Kidney (tissue), 14 donors: ENCODE results near the gene CDK5RAP2. TPM values are rescaled to one million over a fixed set of nuclear protein-coding genes. Genes with fewer than 3 reads are reported as not detected.

Experiments
- DNase-seq, 5 donors: peaks; one replicate each; pipeline ENCODE4 v3.0.0-alpha.2; 2013 to 2020
- FAIRE-seq: peaks from 2 replicates; lab custom pipeline; 2012; peaks lifted over from hg19 to GRCh38; lab: Jason Lieb, UNC
- H3K27ac ChIP-seq, 2 donors: one replicate each; pipeline ENCODE4 v1.7.0; 2013; ENCODE audit warnings: low read depth in 2 of 2, low read length in 2 of 2, inconsistent platforms in 1 of 2
- H3K27me3 ChIP-seq: one replicate; pipeline ENCODE4 v1.7.1; 2013; ENCODE audit warnings: low read length, inconsistent platforms; ENCODE audit not compliant: control insufficient read depth, insufficient read depth
- H3K36me3 ChIP-seq, 3 donors: one replicate each; pipeline versions ENCODE4 v1.7.0 to v1.7.1; 2013; ENCODE audit warnings: low read length in 3 of 3, control low read depth in 1 of 3, inconsistent platforms in 1 of 3; ENCODE audit not compliant: insufficient read depth in 3 of 3, control insufficient read depth in 2 of 3
- H3K4me1 ChIP-seq, 3 donors: one replicate each; pipeline versions ENCODE4 v1.7.0 to v1.7.1; 2013; ENCODE audit warnings: low read length in 3 of 3, inconsistent platforms in 1 of 3, low read depth in 1 of 3; ENCODE audit not compliant: control insufficient read depth in 2 of 3, insufficient read depth in 2 of 3
- H3K4me3 ChIP-seq, 3 donors: one replicate each; pipeline versions ENCODE4 v1.7.0 to v1.8.1; 2013; ENCODE audit warnings: low read length in 3 of 3, control low read depth in 1 of 3, inconsistent platforms in 1 of 3
- H3K9ac ChIP-seq, 3 donors: one replicate each; pipeline versions ENCODE4 v1.7.0 to v1.7.1; 2013; ENCODE audit warnings: low read length in 3 of 3, control low read depth in 1 of 3, inconsistent platforms in 1 of 3
- H3K9me3 ChIP-seq, 3 donors: one replicate each; pipeline versions ENCODE4 v1.7.0 to v1.7.1; 2013; ENCODE audit warnings: low read length in 3 of 3, control low read depth in 1 of 3, inconsistent platforms in 1 of 3; ENCODE audit not compliant: control insufficient read depth in 2 of 3, insufficient read depth in 1 of 3
- intact Hi-C: fragments of 100-400 bp; cut with DNase I; formaldehyde crosslinking; loops from one replicate; pipeline ENCODE4 v1.11.1; 2022
- polyA plus RNA-seq: library from polyadenylated mRNA; stranded (reverse); fragments of 350-450 nt; fragmentation: Illumina TruSeq; extraction: RNeasy Lipid Tissue Mini Kit (QIAGEN cat#74804); gene quantifications from one replicate; pipeline ENCODE4 v1.2.3, GENCODE V29; 2014; ENCODE audit warnings: low read depth, low replicate concordance; ENCODE audit not compliant: insufficient read depth
- total RNA-seq: library from RNA; stranded (reverse); fragmentation: NEBNext Ultra II Directional; extraction: Animal tissue kit (Norgen Biotek cat#: 25700); gene quantifications from one replicate; pipeline ENCODE4 v1.2.1, GENCODE V29; 2021
- TF ChIP-seq, protein P1 (sequence below): IDR thresholded peaks from 3 replicates; pipeline ENCODE4 v1.5.1; 2012; ENCODE audit warnings: mild to moderate bottlenecking, moderate library complexity, borderline replicate concordance; ENCODE audit not compliant: insufficient read depth; ENCODE audit errors: extremely low read depth
- donor health status: control.
- donor health status: control.
- donor health status: control.
- donor health status: control.
- donor health status: control.
- donor health status: DM: yes; HTN: yes; CAD: no.
- donor health status: Normal renal cell carcinoma (clear cell type).

The CDK5RAP2 gene
- total and polyA plus RNA-seq, 2 donors from 2014 or later = 20.9 to 35.3 TPM

DNA sequence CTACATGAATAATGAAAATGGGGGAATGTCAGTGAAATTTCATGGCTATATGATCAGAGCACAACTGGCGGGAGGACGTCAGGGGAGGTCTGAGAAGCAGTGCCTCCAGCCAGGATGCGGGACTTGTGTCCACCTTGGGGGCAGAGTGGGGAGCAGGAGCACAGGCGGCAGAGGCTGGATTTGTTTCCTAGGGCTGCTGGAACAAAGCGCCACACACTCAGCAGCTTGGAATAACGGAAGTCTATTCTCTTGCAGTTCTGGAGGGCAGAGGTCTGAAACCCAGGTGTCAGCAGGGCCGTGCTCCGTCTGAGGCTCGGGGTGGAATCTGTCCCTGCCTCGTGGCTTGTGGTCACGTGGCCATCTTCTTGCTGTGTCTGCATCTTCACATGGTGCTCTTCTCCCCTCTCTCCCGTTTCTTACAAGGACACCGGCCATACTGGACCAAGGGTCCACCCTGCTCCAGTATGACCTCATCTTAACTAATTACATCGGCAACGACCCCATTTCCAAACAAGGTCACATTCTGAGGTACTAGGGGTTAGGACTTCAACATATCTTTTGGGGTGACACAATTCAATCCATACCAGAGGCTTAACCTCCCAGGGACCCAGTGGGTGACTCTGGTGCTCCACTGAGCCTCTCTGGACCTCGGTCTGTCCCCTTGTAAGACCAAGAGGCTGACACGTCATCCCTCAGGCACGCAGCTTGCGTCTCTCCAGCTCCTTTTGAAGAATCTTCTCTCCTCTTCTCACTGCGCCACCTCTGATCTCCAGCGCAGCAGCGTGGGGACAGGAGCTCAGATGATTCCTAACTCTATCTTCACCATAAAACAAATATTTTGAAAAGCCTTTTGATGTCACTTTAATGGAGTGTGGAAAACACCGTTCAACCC lies 202.5 kb downstream of the CDK5RAP2 start:
- Histone ChIP-seq H3K36me3 (no peaks in the 10 kb centered on the region), H3K27ac (no peak overlapping the region), H3K4me1 (no peaks in the 10 kb centered on the region), H3K27me3 (no peaks in the 10 kb centered on the region), H3K4me3 (no peak overlapping the region), H3K9ac (no peak overlapping the region), H3K9me3 (peaks cover 0 to 4% (median 0%) of the 10 kb centered on the region in 3 donors)
- FAIRE-seq = no peak
- no peak for DNase-seq
- intact Hi-C loops = no loop called here
- TF ChIP-seq, protein P1, sequence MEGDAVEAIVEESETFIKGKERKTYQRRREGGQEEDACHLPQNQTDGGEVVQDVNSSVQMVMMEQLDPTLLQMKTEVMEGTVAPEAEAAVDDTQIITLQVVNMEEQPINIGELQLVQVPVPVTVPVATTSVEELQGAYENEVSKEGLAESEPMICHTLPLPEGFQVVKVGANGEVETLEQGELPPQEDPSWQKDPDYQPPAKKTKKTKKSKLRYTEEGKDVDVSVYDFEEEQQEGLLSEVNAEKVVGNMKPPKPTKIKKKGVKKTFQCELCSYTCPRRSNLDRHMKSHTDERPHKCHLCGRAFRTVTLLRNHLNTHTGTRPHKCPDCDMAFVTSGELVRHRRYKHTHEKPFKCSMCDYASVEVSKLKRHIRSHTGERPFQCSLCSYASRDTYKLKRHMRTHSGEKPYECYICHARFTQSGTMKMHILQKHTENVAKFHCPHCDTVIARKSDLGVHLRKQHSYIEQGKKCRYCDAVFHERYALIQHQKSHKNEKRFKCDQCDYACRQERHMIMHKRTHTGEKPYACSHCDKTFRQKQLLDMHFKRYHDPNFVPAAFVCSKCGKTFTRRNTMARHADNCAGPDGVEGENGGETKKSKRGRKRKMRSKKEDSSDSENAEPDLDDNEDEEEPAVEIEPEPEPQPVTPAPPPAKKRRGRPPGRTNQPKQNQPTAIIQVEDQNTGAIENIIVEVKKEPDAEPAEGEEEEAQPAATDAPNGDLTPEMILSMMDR = no peak

DNA sequence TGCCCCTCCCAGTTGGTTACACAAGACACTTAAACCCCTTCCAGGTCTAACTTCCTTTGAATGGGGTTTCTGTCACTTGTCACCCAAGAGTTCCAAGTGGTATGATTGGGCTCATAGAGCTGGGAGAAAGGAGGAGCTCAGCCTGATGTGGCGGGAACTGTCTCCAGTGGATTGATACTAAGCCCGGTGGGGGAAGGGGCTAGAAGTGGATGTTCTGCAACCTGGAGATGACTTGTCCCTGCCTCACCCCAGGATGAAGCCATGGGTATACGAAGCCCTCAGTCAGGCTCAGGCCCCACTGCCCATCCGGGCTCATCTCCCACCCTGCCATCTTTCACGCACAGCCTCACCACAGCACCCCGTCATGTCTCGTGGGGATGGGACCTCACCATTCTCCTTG lies 203.9 kb downstream of the CDK5RAP2 start:
- intact Hi-C loops = no loop called here
- FAIRE-seq = no peak
- H3K9me3 ChIP-seq = peaks cover 0 to 4% (median 0%) of the 10 kb centered on the region in 3 donors
- TF ChIP-seq, protein P1 = no peak
- DNase-seq = no peak
- no peaks in the 10 kb centered on the region for H3K36me3 ChIP-seq
- H3K27me3 ChIP-seq = no peaks in the 10 kb centered on the region
- H3K4me1 ChIP-seq = no peaks in the 10 kb centered on the region
- H3K27ac ChIP-seq = no peak overlapping the region
- no peak overlapping the region for H3K4me3 ChIP-seq
- H3K9ac ChIP-seq = no peak overlapping the region

DNA sequence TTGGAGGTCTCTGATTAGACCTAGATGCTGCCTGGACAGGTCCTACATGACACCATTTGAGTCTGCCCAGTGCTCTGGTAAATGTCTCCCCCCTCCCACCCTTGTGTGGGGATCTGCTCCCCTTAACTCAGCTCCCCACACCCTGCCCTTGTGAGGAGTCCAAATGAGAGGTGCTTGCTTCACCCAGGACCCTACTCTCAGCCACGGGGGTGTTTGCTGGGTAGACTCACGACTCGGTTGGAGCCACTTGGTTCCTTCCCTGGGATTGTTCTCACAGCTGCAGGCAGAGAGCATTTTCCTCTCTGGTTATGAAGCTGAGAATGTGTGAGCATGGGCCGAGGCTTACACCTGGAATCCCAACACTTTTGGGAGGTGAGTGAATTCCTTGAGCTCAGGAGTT lies 204.7 kb downstream of the CDK5RAP2 start:
- no peak overlapping the region for H3K9ac ChIP-seq
- no peak for DNase-seq
- no peak for FAIRE-seq
- H3K27me3 ChIP-seq = no peaks in the 10 kb centered on the region
- H3K9me3 ChIP-seq = peaks cover 0 to 4% (median 0%) of the 10 kb centered on the region in 3 donors
- no peaks in the 10 kb centered on the region for H3K36me3 ChIP-seq
- intact Hi-C loops = no loop called here
- H3K4me3 ChIP-seq = no peak overlapping the region
- TF ChIP-seq, protein P1 = no peak
- no peak overlapping the region for H3K27ac ChIP-seq
- no peaks in the 10 kb centered on the region for H3K4me1 ChIP-seq
